Common myeloid progenitor, CD34-positive (primary cell): Measurements from ENCODE around the gene KRT6A.

Experiments used
- CTCF ChIA-PET: fragments of 350-600 bp; sonication (Branson Sonifier 250); formaldehyde crosslinking; loops from one replicate; lab custom pipeline; 2021; ENCODE audit warnings: antibody characterized with exemption; lab: Charles Lee
- POLR2A ChIA-PET: fragments of 350-600 bp; sonication (Branson Sonifier 250); formaldehyde crosslinking; loops from one replicate; lab custom pipeline; 2021; ENCODE audit warnings: antibody characterized with exemption; lab: Charles Lee
- DNase-seq, 3 donors: peaks; one replicate each; pipeline versions ENCODE4 v3.0.0 to v3.0.0-alpha.2; 2013
- H3K27ac ChIP-seq, 2 experiments: 1 replicate in 1 of 2; 2 replicates in 1 of 2; pipeline ENCODE4 v1.7.0; 2013; ENCODE audit warnings: inconsistent platforms in 2 of 2, low read length in 2 of 2, mild to moderate bottlenecking in 2 of 2, low read depth in 1 of 2, moderate library complexity in 1 of 2; ENCODE audit not compliant: severe bottlenecking in 2 of 2, insufficient read depth in 1 of 2, poor library complexity in 1 of 2
- H3K27me3 ChIP-seq, 5 experiments: replicated peaks in 2 of 5; 1 replicate in 3 of 5; 2 replicates in 2 of 5; pipeline versions ENCODE4 v1.6.1 to v1.7.0; 2013; ENCODE audit warnings: low read length in 4 of 5, mild to moderate bottlenecking in 2 of 5, moderate library complexity in 2 of 5, inconsistent platforms in 1 of 5; ENCODE audit not compliant: insufficient read depth in 5 of 5, control insufficient read depth in 4 of 5
- H3K36me3 ChIP-seq, 4 experiments: 1 replicate in 2 of 4; 2 replicates in 2 of 4; pipeline versions ENCODE4 v1.6.1 to v1.7.0; 2013; ENCODE audit warnings: low read length in 3 of 4, control low read depth in 1 of 4, mild to moderate bottlenecking in 1 of 4; ENCODE audit not compliant: control insufficient read depth in 4 of 4, insufficient read depth in 4 of 4
- H3K4me1 ChIP-seq, 4 experiments: 1 replicate in 3 of 4; 2 replicates in 1 of 4; pipeline versions ENCODE4 v1.6.1 to v1.7.1; 2013; ENCODE audit warnings: low read length in 3 of 4, mild to moderate bottlenecking in 3 of 4, control low read depth in 1 of 4, inconsistent platforms in 1 of 4, moderate library complexity in 1 of 4; ENCODE audit not compliant: control insufficient read depth in 4 of 4, insufficient read depth in 4 of 4; ENCODE audit errors: control extremely low read depth in 1 of 4
- H3K4me3 ChIP-seq, 7 experiments: 1 replicate in 4 of 7; 2 replicates in 3 of 7; pipeline versions ENCODE4 v1.5.1 to v1.7.0; 2013; ENCODE audit warnings: mild to moderate bottlenecking in 7 of 7, low read length in 6 of 7, moderate library complexity in 6 of 7, inconsistent platforms in 2 of 7, low read depth in 2 of 7, control low read depth in 1 of 7; ENCODE audit not compliant: insufficient read depth in 4 of 7, control insufficient read depth in 1 of 7; ENCODE audit errors: extremely low read depth in 1 of 7
- H3K9me3 ChIP-seq, 5 experiments: 1 replicate in 4 of 5; 2 replicates in 1 of 5; pipeline versions ENCODE4 v1.6.1 to v1.7.1; 2013; ENCODE audit warnings: low read length in 4 of 5, mild to moderate bottlenecking in 2 of 5, inconsistent platforms in 1 of 5, low read depth in 1 of 5, moderate library complexity in 1 of 5; ENCODE audit not compliant: control insufficient read depth in 4 of 5, insufficient read depth in 2 of 5; ENCODE audit errors: control extremely low read depth in 1 of 5
- WGBS: methylation state at CpG from one replicate; pipeline ENCODE4 v1.1.5; 2013; ENCODE audit not compliant: insufficient coverage; 5-methylcytosine and 5-hydroxymethylcytosine counted together

The KRT6A gene

GRCh38 chr12:52441320-52441911 is 51.6 kb downstream of the KRT6A start:
- H3K36me3 ChIP-seq: no peaks in the 10 kb centered on the region
- H3K27ac ChIP-seq: no peak overlapping the region
- WGBS: 86% methylated on average over 9 of the region's 9 CpGs
- H3K4me3 ChIP-seq: no peak overlapping the region
- POLR2A ChIA-PET: no interaction called here
- peaks cover 7 to 14% (median 12%) of the 10 kb centered on the region in 5 experiments for H3K27me3 ChIP-seq
- no peak for DNase-seq
- H3K9me3 ChIP-seq: peaks cover 0 to 1% (median 0%) of the 10 kb centered on the region in 5 experiments
- H3K4me1 ChIP-seq: no peaks in the 10 kb centered on the region
- CTCF ChIA-PET: no interaction called here

- Histone ChIP-seq H3K27ac (no peak overlapping the region), H3K36me3 (no peaks in the 10 kb centered on the region), H3K27me3 (peaks cover 7 to 15% (median 12%) of the 10 kb centered on the region in 5 experiments), H3K4me1 (no peaks in the 10 kb centered on the region), H3K4me3 (no peak overlapping the region), H3K9me3 (peaks cover 0 to 1% (median 0%) of the 10 kb centered on the region in 5 experiments)
- POLR2A ChIA-PET: no interaction called here
- 100% methylated on average over 3 of the region's 5 CpGs for WGBS
- no peak for DNase-seq
- CTCF ChIA-PET: no interaction called here
Observed at GRCh38 chr12:52440821-52441319, 52.2 kb downstream of the KRT6A start.

GRCh38 chr12:52439845-52440244 is 53.2 kb downstream of the KRT6A start:
- Histone ChIP-seq H3K9me3 (peaks cover 0 to 1% (median 0%) of the 10 kb centered on the region in 5 experiments), H3K4me1 (no peaks in the 10 kb centered on the region), H3K4me3 (no peak overlapping the region), H3K27ac (no peak overlapping the region), H3K36me3 (no peaks in the 10 kb centered on the region), H3K27me3 (peaks cover 7 to 15% (median 12%) of the 10 kb centered on the region in 5 experiments)
- 80% methylated on average over 1 of the region's 2 CpGs for WGBS
- POLR2A ChIA-PET: no interaction called here
- no peak for DNase-seq
- CTCF ChIA-PET: no interaction called here

- ChIA-PET CTCF (no interaction called here), POLR2A (no interaction called here)
- H3K27ac ChIP-seq: no peak overlapping the region
- no peaks in the 10 kb centered on the region for H3K36me3 ChIP-seq
- no peaks in the 10 kb centered on the region for H3K4me1 ChIP-seq
- 81% methylated on average over 7 of the region's 8 CpGs for WGBS
- DNase-seq: no peak
- H3K4me3 ChIP-seq: no peak overlapping the region
- peaks cover 7 to 18% (median 12%) of the 10 kb centered on the region in 5 experiments for H3K27me3 ChIP-seq
- peaks cover 0 to 1% (median 0%) of the 10 kb centered on the region in 5 experiments for H3K9me3 ChIP-seq
Observed at GRCh38 chr12:52439420-52439819, 53.6 kb downstream of the KRT6A start.

- Histone ChIP-seq H3K27ac (no peak overlapping the region), H3K4me1 (no peaks in the 10 kb centered on the region), H3K4me3 (no peak overlapping the region), H3K27me3 (peaks cover 7 to 20% (median 12%) of the 10 kb centered on the region in 5 experiments), H3K9me3 (peaks cover 0 to 1% (median 0%) of the 10 kb centered on the region in 5 experiments), H3K36me3 (no peaks in the 10 kb centered on the region)
- WGBS: 93% methylated on average over 7 of the region's 8 CpGs
- POLR2A ChIA-PET: no interaction called here
- CTCF ChIA-PET: no interaction called here
- no peak for DNase-seq
Observed at GRCh38 chr12:52438305-52439301, 54.5 kb downstream of the KRT6A start.

GRCh38 chr12:52437508-52437907 is 55.5 kb downstream of the KRT6A start:
- no peak for DNase-seq
- Histone ChIP-seq H3K27ac (no peak overlapping the region), H3K27me3 (peaks cover 7 to 20% (median 9%) of the 10 kb centered on the region in 5 experiments), H3K4me3 (no peak overlapping the region), H3K36me3 (no peaks in the 10 kb centered on the region), H3K4me1 (no peaks in the 10 kb centered on the region), H3K9me3 (peaks cover 0 to 1% (median 0%) of the 10 kb centered on the region in 5 experiments)
- 91% methylated on average over 8 of the region's 9 CpGs for WGBS
- CTCF ChIA-PET: no interaction called here
- POLR2A ChIA-PET: no interaction called here
